Endothelial cell of umbilical vein (primary cell): ENCODE measurements around the gene PALMD. TPM values are rescaled to one million over a fixed set of nuclear protein-coding genes. Genes with fewer than 3 reads are reported as not detected.
A peak's percentile ranks its signal among the peaks of the same experiment; 100 is the strongest.

Source experiments
- BruUV-seq: library from RNA; stranded (reverse); fragments of 400-500 nt; replicated peaks from 2 replicates; lab custom pipeline; 2021; lab: Mats Ljungman, UMichigan
- CTCF ChIA-PET: fragments of 300-600, 350-600 bp; sonication (Branson Sonifier 250); formaldehyde crosslinking; loops from one replicate; lab custom pipeline; 2021; ENCODE audit warnings: antibody characterized with exemption, inconsistent platforms; lab: Charles Lee
- POLR2A ChIA-PET: fragments of 300-600, 350-600 bp; sonication (Branson Sonifier 250); formaldehyde crosslinking; loops from one replicate; lab custom pipeline; 2021; ENCODE audit warnings: antibody characterized with exemption, inconsistent platforms; lab: Charles Lee
- DNase-seq: peaks from one replicate; pipeline ENCODE4 v3.0.0-alpha.2; 2011; ENCODE audit warnings: low read depth, low spot score
- FAIRE-seq: peaks from 2 replicates; lab custom pipeline; 2011; peaks lifted over from hg19 to GRCh38; lab: Jason Lieb, UNC
- H2AFZ ChIP-seq: 2 replicates; pipeline ENCODE4 v1.6.0; 2012; ENCODE audit warnings: low read depth, low read length, control low read depth, inconsistent platforms
- H3K27ac ChIP-seq: 2 replicates; pipeline ENCODE4 v1.5.1; 2011; ENCODE audit warnings: low read depth, mild to moderate bottlenecking, control low read depth, low read length, moderate library complexity; ENCODE audit not compliant: insufficient read depth
- H3K27me3 ChIP-seq, 2 experiments: 2 replicates each; pipeline versions ENCODE4 v1.6.0 to v1.6.1; 2011; ENCODE audit warnings: low read length in 2 of 2, mixed read lengths in 1 of 2; ENCODE audit not compliant: control insufficient read depth in 2 of 2, insufficient read depth in 2 of 2
- H3K36me3 ChIP-seq, 2 experiments: 2 replicates in 1 of 2; 3 replicates in 1 of 2; pipeline ENCODE4 v1.5.1; 2011; ENCODE audit warnings: low read length in 2 of 2, mild to moderate bottlenecking in 1 of 2, moderate library complexity in 1 of 2; ENCODE audit not compliant: control insufficient read depth in 2 of 2, insufficient read depth in 2 of 2; ENCODE audit errors: extremely low read depth in 1 of 2
- H3K4me1 ChIP-seq: 3 replicates; pipeline ENCODE4 v1.5.1; 2011; ENCODE audit warnings: mild to moderate bottlenecking, low read length; ENCODE audit not compliant: control insufficient read depth, insufficient read depth; ENCODE audit errors: extremely low read depth
- H3K4me2 ChIP-seq: 2 replicates; pipeline ENCODE4 v1.6.1; 2011; ENCODE audit warnings: low read length, control low read depth, mixed read lengths; ENCODE audit not compliant: insufficient read depth
- H3K4me3 ChIP-seq, 3 experiments: fragments of 200-600 bp in 1 of 3; sonication (generic), shearing (Covaris generic) in 1 of 3; replicated peaks in 1 of 3; 2 replicates each; pipeline ENCODE4 v1.5.1; 2011 to 2016; ENCODE audit warnings: control low read depth in 3 of 3, low read length in 3 of 3, mild to moderate bottlenecking in 2 of 3, inconsistent platforms in 1 of 3, low read depth in 1 of 3, moderate library complexity in 1 of 3; ENCODE audit not compliant: insufficient read depth in 1 of 3
- H3K79me2 ChIP-seq: 2 replicates; pipeline ENCODE4 v1.6.0; 2012; ENCODE audit warnings: low read length, inconsistent platforms; ENCODE audit not compliant: control insufficient read depth, insufficient read depth
- H3K9ac ChIP-seq: replicated peaks from 2 replicates; pipeline ENCODE3; 2011; ENCODE audit warnings: low read length, control low read depth; ENCODE audit not compliant: insufficient read depth; ENCODE audit errors: extremely low read depth
- H3K9me1 ChIP-seq: replicated peaks from 3 replicates; pipeline ENCODE4 v1.6.0; 2011; ENCODE audit warnings: mild to moderate bottlenecking, low read length; ENCODE audit not compliant: control insufficient read depth, insufficient read depth; ENCODE audit errors: extremely low read depth
- H3K9me3 ChIP-seq: replicated peaks from 2 replicates; pipeline ENCODE4 v1.5.1; 2012; ENCODE audit warnings: low read length, inconsistent platforms; ENCODE audit not compliant: control insufficient read depth, insufficient read depth
- H4K20me1 ChIP-seq: replicated peaks from 2 replicates; pipeline ENCODE3; 2011; ENCODE audit warnings: mild to moderate bottlenecking, low read length; ENCODE audit not compliant: control insufficient read depth, insufficient read depth; ENCODE audit errors: extremely low read depth
- EZH2 ChIP-seq: IDR thresholded peaks from 2 replicates; pipeline ENCODE4 v1.6.1; 2012; ENCODE audit warnings: borderline replicate concordance, low read depth, mild to moderate bottlenecking, moderate library complexity, low read length, inconsistent platforms; ENCODE audit not compliant: severe bottlenecking
- GATA2 ChIP-seq: IDR thresholded peaks from 2 replicates; pipeline ENCODE4 v1.7.0; 2011; ENCODE audit warnings: low read depth, mild to moderate bottlenecking, moderate library complexity, mixed read lengths, low read length; ENCODE audit not compliant: insufficient read length, insufficient read depth
- MYC ChIP-seq: IDR thresholded peaks from one replicate; pipeline ENCODE4 v1.6.1; 2011; ENCODE audit warnings: mild to moderate bottlenecking, low read depth, low read length
- POLR2AphosphoS5 ChIP-seq: IDR thresholded peaks from 2 replicates; pipeline ENCODE4 v1.6.1; 2012; ENCODE audit warnings: low read depth, mild to moderate bottlenecking, control low read depth, low read length, moderate library complexity; ENCODE audit not compliant: insufficient read depth
- dilution Hi-C: fragments of 300-500 bp; cut with MboI; formaldehyde crosslinking; loops from one replicate; pipeline ENCODE4 v1.15.0; 2019; ENCODE audit warnings: low sequenced_read_pairs; ENCODE audit not compliant: extremely low pct_ligation_motif_present
- intact Hi-C: fragments of 100-400 bp; cut with micrococcal nuclease; formaldehyde crosslinking; loops from one replicate; pipeline ENCODE4 v1.10.0; 2022
- polyA plus RNA-seq, 4 experiments: library from polyadenylated mRNA; depleted of rRNA in 3 of 4; stranded (reverse) in 3 of 4; unstranded in 1 of 4; fragments of >200 nt; gene quantifications; 2 replicates each; pipeline versions ENCODE4 v1.2.1 to v1.2.3, GENCODE V29; 2011 to 2012; ENCODE audit warnings: missing spikeins in 1 of 4
- total RNA-seq: library from RNA; stranded (reverse); gene quantifications from 2 replicates; pipeline ENCODE4 v1.2.3, GENCODE V29; 2021
- TF ChIP-seq, protein P1 (sequence below): IDR thresholded peaks from 2 replicates; pipeline ENCODE4 v1.6.1; 2011; ENCODE audit not compliant: insufficient read depth, insufficient read length

The PALMD gene
- total and polyA plus RNA-seq, 2 donors (not counting 3 experiments of a cell fraction or from before 2014, with no cell fraction given): 52.6 to 137 TPM

DNA sequence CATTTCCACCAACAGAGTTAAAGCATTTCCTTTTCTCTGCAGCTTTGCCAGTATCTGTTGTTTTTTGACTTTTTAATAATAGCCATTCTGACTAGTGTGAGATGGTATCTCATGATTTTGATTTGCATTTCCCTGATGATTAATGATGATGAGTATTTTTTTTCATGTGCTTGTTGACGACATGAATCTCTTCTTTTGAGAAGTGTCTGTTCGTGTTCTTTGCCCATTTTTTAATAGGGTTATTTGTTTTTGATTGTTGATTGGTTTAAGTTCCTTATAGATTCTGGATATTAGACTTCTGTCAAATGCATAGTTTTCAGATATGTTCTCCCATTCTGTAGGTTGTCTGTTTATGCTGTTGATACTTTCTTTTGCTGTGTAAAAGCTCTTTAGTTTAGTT lies 37.9 kb upstream of the PALMD start:
- H3K4me3 ChIP-seq: no peak overlapping the region
- no TSS peak for BruUV-seq
- TF ChIP-seq EZH2: no peak
- TF ChIP-seq GATA2: no peak
- no peak for TF ChIP-seq MYC
- no peaks in the 10 kb centered on the region for H3K79me2 ChIP-seq
- peaks cover 9% of the 10 kb centered on the region for H3K4me1 ChIP-seq
- dilution Hi-C loops: no loop called here
- no peak overlapping the region for H3K4me2 ChIP-seq
- H4K20me1 ChIP-seq: no peaks in the 10 kb centered on the region
- H3K9me1 ChIP-seq: no peaks in the 10 kb centered on the region
- DNase-seq (no peak), FAIRE-seq (no peak)
- no peaks in the 10 kb centered on the region for H3K9me3 ChIP-seq
- no peak overlapping the region for H2AFZ ChIP-seq
- H3K27me3 ChIP-seq: no peaks in the 10 kb centered on the region
- no peak overlapping the region for H3K27ac ChIP-seq
- ChIA-PET CTCF (no interaction called here), POLR2A (no interaction called here)
- H3K9ac ChIP-seq: no peak overlapping the region
- H3K36me3 ChIP-seq: no peaks in the 10 kb centered on the region
- intact Hi-C loops: no loop called here

DNA sequence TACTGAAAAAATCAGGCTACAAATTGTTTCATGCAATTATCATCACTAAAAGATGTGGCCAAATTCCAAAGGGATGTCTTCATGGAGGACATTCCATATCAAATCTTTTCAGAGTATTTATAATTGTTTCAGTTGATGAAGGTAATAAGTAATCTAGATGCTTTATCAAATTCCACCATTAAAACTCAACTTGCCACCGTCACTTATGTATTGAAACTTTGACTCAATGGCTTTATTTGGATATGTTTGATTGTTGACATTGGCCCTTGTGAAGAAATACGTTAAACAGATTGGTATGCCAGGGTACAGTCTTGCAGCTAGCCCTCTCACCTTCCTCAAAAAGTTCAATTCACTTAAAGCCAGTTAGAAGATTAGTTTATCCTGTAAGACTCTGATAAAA lies 32.2 kb upstream of the PALMD start:
- Histone ChIP-seq H3K79me2 (no peaks in the 10 kb centered on the region), H2AFZ (no peak overlapping the region), H3K36me3 (no peaks in the 10 kb centered on the region), H3K9ac (no peak overlapping the region), H3K4me2 (peak overlapping the region; percentile 38), H3K27ac (no peak overlapping the region), H3K4me1 (peaks cover 14% of the 10 kb centered on the region), H4K20me1 (no peaks in the 10 kb centered on the region), H3K27me3 (no peaks in the 10 kb centered on the region), H3K4me3 (no peak overlapping the region), H3K9me3 (no peaks in the 10 kb centered on the region), H3K9me1 (no peaks in the 10 kb centered on the region)
- ChIA-PET POLR2A (no interaction called here), CTCF (interaction anchor here (0.9 to 1.4 kb wide), 3 partner anchors 23 to 87 kb away, joined by 3 to 4 read pairs (median 3); partner anchors contain the start of gene PALMD)
- DNase-seq (peak; percentile 82), FAIRE-seq (peak; percentile 72)
- intact Hi-C loops (no loop called here), dilution Hi-C loops (no loop called here)
- TF ChIP-seq, protein P1, sequence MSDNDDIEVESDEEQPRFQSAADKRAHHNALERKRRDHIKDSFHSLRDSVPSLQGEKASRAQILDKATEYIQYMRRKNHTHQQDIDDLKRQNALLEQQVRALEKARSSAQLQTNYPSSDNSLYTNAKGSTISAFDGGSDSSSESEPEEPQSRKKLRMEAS: no peak
- peak; percentile 32 for TF ChIP-seq POLR2AphosphoS5
- no TSS peak for BruUV-seq
